ENCODE data around the gene P2RY14.

The P2RY14 gene

GRCh38 chr3:151210676-151211381 is 67.5 kb downstream of the P2RY14 start:
- ChIA-PET CTCF (interaction anchor here (1.1 to 4.2 kb wide), 5 partner anchors 9 to 67 kb away, joined by 3 to 29 read pairs (median 7); partner anchors contain the start of gene P2RY14), POLR2A (no interaction called here)
- TF ChIP-seq CTCF (IDR thresholded peaks at IDR 0.05; ENCODE audit: control extremely low read depth, extremely low read depth, low read depth, missing control alignments), result peak; percentile 15
- no peak for DNase-seq (ENCODE audit: extremely low spot score)

DNA sequence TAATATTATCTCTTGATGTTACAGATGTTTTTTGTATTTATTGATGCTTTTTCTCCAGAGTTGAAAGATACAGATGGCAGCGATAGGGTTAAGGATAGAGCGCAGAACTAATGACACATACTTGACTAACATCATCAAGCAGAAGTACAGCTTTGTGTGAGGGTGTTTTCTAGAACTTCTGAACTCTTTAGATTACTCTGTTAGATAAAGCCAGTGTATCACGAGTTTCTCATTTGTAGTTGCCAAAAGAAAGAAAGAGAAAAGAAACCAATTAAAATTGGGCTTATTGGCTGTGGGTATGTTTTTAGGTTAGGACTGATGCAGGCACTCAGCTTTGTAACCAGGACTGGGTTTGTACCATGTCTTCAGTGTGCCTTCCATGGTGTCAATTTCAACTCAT is 68.7 kb downstream of the P2RY14 start:
- ChIA-PET CTCF (interaction anchor here (1.1 to 4.2 kb wide), 4 partner anchors 8 to 68 kb away, joined by 3 to 29 read pairs (median 6); partner anchors contain the start of gene P2RY14), POLR2A (no interaction called here)
- no peak for TF ChIP-seq CTCF (IDR thresholded peaks at IDR 0.05; ENCODE audit: control extremely low read depth, extremely low read depth, low read depth, missing control alignments)
- no peak for DNase-seq (ENCODE audit: extremely low spot score)

- CTCF ChIA-PET, result interaction anchor here (1.2 to 2.1 kb wide), 2 partner anchors 22 to 38 kb away, joined by 4 to 6 read pairs; no protein-coding TSS in a partner anchor
- POLR2A ChIA-PET, result no interaction called here
- no peak for TF ChIP-seq CTCF (IDR thresholded peaks at IDR 0.05; ENCODE audit: control extremely low read depth, extremely low read depth, low read depth, missing control alignments)
- no peak for DNase-seq (ENCODE audit: extremely low spot score)
These were observed 72.1 kb downstream of the P2RY14 start for GRCh38 chr3:151206201-151206600.

DNA sequence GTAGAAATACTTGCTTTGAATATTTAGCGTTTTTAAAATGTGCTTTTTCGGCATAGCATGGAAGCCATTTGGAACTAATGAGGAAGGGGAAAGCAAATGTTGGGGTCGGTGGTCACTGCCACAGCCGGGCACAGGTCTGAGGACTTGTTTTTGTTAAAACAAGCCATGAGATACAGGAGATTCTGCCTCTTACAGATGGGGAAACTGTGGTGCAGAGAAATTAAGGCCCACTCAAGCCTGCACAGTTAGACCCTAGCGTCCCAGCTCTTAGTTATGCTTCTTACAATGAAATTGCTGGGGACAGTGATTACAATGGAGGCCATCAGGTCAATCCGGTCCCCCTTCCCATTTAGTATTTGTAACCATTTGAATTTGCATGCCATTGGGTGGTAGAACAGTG is 72.9 kb downstream of the P2RY14 start:
- DNase-seq (ENCODE audit: extremely low spot score), result no peak
- CTCF ChIA-PET, result interaction anchor here (1.2 to 2.1 kb wide), 2 partner anchors 23 to 37 kb away, joined by 4 to 6 read pairs; no protein-coding TSS in a partner anchor
- POLR2A ChIA-PET, result no interaction called here

GRCh38 chr3:151204530-151205402 is 73.6 kb downstream of the P2RY14 start:
- ChIA-PET CTCF (interaction anchor here (1.2 to 2.1 kb wide), 2 partner anchors 23 to 37 kb away, joined by 4 to 6 read pairs; no protein-coding TSS in a partner anchor), POLR2A (no interaction called here)
- no peak for TF ChIP-seq CTCF (IDR thresholded peaks at IDR 0.05; ENCODE audit: control extremely low read depth, extremely low read depth, low read depth, missing control alignments)
- DNase-seq (ENCODE audit: extremely low spot score), result no peak

More for the DNA sequence above, 72.9 kb downstream of the P2RY14 start:
- TF ChIP-seq CTCF (IDR thresholded peaks at IDR 0.05; ENCODE audit: control extremely low read depth, extremely low read depth, low read depth, missing control alignments), result no peak

DNA sequence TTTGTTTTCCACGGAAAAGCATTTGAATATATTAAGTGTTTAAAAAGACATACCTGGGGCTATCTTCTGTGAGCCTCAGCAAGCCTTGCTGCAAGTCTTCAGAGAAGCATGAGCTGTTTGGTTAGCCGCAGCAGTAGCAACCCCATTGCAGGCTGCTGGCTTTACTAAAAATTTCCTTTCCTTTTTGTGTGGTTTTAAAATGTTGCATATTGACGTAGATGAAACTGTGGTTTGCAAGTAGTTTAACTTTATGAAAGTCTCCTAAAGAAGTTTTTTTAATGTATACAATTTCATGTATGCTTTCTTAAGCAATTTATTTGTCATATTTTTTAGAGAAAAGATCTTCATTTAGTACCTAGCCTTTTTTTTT is 75.3 kb downstream of the P2RY14 start, which contains the start of gene GPR171:
TSS of gene GPR171 (minus strand) at position 166 of the 370 bp plus-strand sequence. CDS start 3,830 bp downstream, outside the sequence.
- TF ChIP-seq CTCF (IDR thresholded peaks at IDR 0.05; ENCODE audit: control extremely low read depth, extremely low read depth, low read depth, missing control alignments), result no peak
- ChIA-PET CTCF (interaction anchor here (1.4 to 5.4 kb wide), 4 partner anchors 17 to 79 kb away, joined by 4 to 24 read pairs (median 5); no protein-coding TSS in a partner anchor), POLR2A (interaction anchor here (0.7 kb wide), 1 partner anchor 36 kb away, joined by 3 read pairs; no protein-coding TSS in a partner anchor)
- DNase-seq (ENCODE audit: extremely low spot score), result peak; percentile 38
